Measurements from ENCODE around the gene SYT2.

DNA sequence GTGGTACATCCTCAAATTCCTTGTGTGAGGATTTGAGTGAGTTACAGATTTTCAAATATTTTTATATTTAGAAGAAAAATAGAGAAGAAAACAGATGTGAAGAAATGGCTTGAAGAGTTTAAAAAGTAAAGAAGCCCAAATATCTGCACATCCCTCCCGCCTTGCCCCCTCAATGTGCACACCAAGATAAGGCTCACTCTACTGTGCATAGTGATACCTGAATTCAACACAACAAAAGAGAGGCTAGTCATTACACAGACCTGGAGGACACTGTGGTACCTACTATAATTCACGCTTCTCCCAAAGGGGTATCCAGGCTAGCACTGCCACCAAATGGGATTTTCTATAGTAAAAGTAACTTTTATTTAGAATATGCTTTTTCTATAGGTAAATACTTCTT, 44.0 kb upstream of the SYT2 start:
- no peak for TF ChIP-seq POLR2AphosphoS5 (IDR thresholded peaks at IDR 0.05)
- no peak for TF ChIP-seq CTCF (IDR thresholded peaks at IDR 0.05)
- no peak for TF ChIP-seq POLR2A (IDR thresholded peaks at IDR 0.05; ENCODE audit: low read depth)
- no peak for TF ChIP-seq EP300 (IDR thresholded peaks at IDR 0.05)

Data from esophagus muscularis mucosa (tissue), 4 donors.